Stomach (tissue), 9 donors: Measurements from ENCODE around the gene TMA7B. TPM values are rescaled to one million over a fixed set of nuclear protein-coding genes. Genes with fewer than 3 reads are reported as not detected.

Experiments used
- DNase-seq, 2 donors: peaks; one replicate each; pipeline versions ENCODE4 v3.0.0 to v3.0.0-alpha.2; 2013 to 2019
- H3K27ac ChIP-seq, 5 donors: fragments of 200-600 bp in 4 of 5; sonication (generic) in 4 of 5; one replicate each; pipeline ENCODE4 v1.5.1; 2013 to 2019; ENCODE audit warnings: mild to moderate bottlenecking in 1 of 5, moderate library complexity in 1 of 5
- H3K27me3 ChIP-seq, 3 donors: fragments of 200-600 bp; sonication (generic); one replicate each; pipeline ENCODE4 v1.5.1; 2017 to 2019; ENCODE audit warnings: mixed run types in 1 of 3
- H3K36me3 ChIP-seq, 4 donors: fragments of 200-600 bp; sonication (generic); 1 replicate in 3 of 4; 2 replicates in 1 of 4; pipeline ENCODE4 v1.5.1; 2016 to 2019
- H3K4me1 ChIP-seq, 4 donors: fragments of 200-600 bp; sonication (generic); one replicate each; pipeline ENCODE4 v1.5.1; 2016 to 2019
- H3K4me3 ChIP-seq, 4 donors: fragments of 200-600 bp; sonication (generic) in 3 of 4; one replicate each; pipeline ENCODE4 v1.5.1; 2016 to 2019; ENCODE audit warnings: mild to moderate bottlenecking in 1 of 4
- H3K9me3 ChIP-seq, 4 donors: fragments of 200-600 bp; sonication (generic); one replicate each; pipeline ENCODE4 v1.5.1; 2016 to 2019
- EP300 ChIP-seq: sonication (generic); formaldehyde crosslinking; IDR thresholded peaks from one replicate; pipeline ENCODE4 v1.6.1; 2017; ENCODE audit warnings: antibody characterized with exemption
- POLR2A ChIP-seq, 4 donors: fragments of 450-650 bp; IDR thresholded peaks; one replicate each; pipeline ENCODE4 v1.6.1; 2016; ENCODE audit warnings: antibody characterized with exemption in 4 of 4, control low read depth in 2 of 4, mild to moderate bottlenecking in 1 of 4, moderate library complexity in 1 of 4
- POLR2AphosphoS5 ChIP-seq, 3 donors: sonication (generic); formaldehyde crosslinking; IDR thresholded peaks; one replicate each; pipeline ENCODE4 v1.6.1; 2016; ENCODE audit warnings: antibody characterized with exemption in 3 of 3
- WGBS, 5 donors: extraction: QIAGEN DNeasy Blood & Tissue Kit in 3 of 5; methylation state at CpG; one replicate each; pipeline versions ENCODE4 v1.1.5 to v1.1.7; 2013 to 2018; 5-methylcytosine and 5-hydroxymethylcytosine counted together
- intact Hi-C: fragments of 100-400 bp; cut with DNase I; formaldehyde crosslinking; loops from one replicate; pipeline ENCODE4 v1.15.1; 2023; ENCODE audit warnings: low total_unique reads
- polyA plus RNA-seq, 3 donors: library from polyadenylated mRNA; stranded (reverse); fragments of 200-250 nt; gene quantifications; one replicate each; pipeline ENCODE4 v1.2.3, GENCODE V29; 2013
- total RNA-seq, 5 donors: library from RNA; depleted of rRNA; stranded (reverse); fragments of >200 nt; gene quantifications; one replicate each; pipeline versions ENCODE4 v1.1.0 to v1.2.3, GENCODE V29; 2014 to 2016
- TF ChIP-seq, protein P1 (sequence below), 7 experiments: fragments of 450-650 bp in 4 of 7; fragments of 200-600 bp in 3 of 7; sonication (generic) in 3 of 7; IDR thresholded peaks; one replicate each; pipeline ENCODE4 v1.5.1; 2016 to 2019; ENCODE audit warnings: antibody characterized with exemption in 7 of 7, control low read depth in 2 of 7, mild to moderate bottlenecking in 1 of 7
- donor health status: healthy with polysubstance abuse.
- donor health status: Bipolar disorder and iron deficiency.
- donor health status: healthy.

The TMA7B gene
- total and polyA plus RNA-seq, 8 donors, result 1.1 to 1.3 TPM; not detected in 6

DNA sequence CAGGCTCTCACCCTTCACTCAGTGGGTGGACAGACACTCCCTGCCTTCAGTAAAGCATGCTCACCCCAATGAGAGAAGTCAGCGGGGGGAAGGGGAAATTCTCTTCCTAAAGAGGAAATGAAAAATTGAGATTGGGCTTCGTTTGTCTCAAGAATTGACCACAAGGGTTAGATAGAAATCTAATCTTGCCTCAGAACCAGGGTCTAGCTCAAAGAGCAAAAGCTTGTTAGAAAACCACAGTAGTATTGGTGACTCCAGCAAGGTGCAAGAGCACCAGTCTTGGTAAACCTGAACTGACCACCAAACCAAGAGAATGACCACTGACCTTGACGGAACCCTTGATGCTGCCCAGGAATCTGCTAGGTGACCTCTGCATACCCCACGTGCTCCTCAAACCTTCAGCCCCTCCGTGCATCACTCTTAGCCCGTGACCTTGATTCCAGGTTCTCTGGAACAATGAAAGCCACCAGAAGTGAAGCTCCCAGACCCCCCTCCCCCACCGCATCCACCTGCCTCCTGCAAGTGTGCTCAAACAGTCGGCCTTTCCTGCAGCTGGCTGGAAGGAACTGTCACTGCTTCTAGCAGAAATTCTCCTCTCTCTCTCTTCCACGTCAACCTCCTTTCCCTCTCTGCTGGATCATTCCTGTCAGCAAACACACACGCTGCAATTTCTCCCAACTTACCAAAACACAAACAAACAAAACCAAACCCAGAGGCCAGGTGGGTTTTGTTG lies 3.1 kb upstream of the TMA7B start:
- no peaks in the 10 kb centered on the region for H3K9me3 ChIP-seq
- intact Hi-C loops, result no loop called here
- no peak overlapping the region for H3K4me3 ChIP-seq
- DNase-seq, result no peak
- no peak for TF ChIP-seq POLR2AphosphoS5 (IDR thresholded peaks at IDR 0.05)
- TF ChIP-seq, protein P1, sequence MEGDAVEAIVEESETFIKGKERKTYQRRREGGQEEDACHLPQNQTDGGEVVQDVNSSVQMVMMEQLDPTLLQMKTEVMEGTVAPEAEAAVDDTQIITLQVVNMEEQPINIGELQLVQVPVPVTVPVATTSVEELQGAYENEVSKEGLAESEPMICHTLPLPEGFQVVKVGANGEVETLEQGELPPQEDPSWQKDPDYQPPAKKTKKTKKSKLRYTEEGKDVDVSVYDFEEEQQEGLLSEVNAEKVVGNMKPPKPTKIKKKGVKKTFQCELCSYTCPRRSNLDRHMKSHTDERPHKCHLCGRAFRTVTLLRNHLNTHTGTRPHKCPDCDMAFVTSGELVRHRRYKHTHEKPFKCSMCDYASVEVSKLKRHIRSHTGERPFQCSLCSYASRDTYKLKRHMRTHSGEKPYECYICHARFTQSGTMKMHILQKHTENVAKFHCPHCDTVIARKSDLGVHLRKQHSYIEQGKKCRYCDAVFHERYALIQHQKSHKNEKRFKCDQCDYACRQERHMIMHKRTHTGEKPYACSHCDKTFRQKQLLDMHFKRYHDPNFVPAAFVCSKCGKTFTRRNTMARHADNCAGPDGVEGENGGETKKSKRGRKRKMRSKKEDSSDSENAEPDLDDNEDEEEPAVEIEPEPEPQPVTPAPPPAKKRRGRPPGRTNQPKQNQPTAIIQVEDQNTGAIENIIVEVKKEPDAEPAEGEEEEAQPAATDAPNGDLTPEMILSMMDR (IDR thresholded peaks at IDR 0.05), result no peak
- TF ChIP-seq EP300, result no peak
- TF ChIP-seq POLR2A (IDR thresholded peaks at IDR 0.05), result no peak
- H3K27me3 ChIP-seq, result no peaks in the 10 kb centered on the region
- no peak overlapping the region for H3K27ac ChIP-seq
- WGBS, 5 donors, result 53 to 69% (median 61%) methylated on average over 9 to 10 of the region's 10 CpGs
- H3K36me3 ChIP-seq, result no peaks in the 10 kb centered on the region
- H3K4me1 ChIP-seq, result peaks cover 0 to 28% (median 8%) of the 10 kb centered on the region in 4 donors

DNA sequence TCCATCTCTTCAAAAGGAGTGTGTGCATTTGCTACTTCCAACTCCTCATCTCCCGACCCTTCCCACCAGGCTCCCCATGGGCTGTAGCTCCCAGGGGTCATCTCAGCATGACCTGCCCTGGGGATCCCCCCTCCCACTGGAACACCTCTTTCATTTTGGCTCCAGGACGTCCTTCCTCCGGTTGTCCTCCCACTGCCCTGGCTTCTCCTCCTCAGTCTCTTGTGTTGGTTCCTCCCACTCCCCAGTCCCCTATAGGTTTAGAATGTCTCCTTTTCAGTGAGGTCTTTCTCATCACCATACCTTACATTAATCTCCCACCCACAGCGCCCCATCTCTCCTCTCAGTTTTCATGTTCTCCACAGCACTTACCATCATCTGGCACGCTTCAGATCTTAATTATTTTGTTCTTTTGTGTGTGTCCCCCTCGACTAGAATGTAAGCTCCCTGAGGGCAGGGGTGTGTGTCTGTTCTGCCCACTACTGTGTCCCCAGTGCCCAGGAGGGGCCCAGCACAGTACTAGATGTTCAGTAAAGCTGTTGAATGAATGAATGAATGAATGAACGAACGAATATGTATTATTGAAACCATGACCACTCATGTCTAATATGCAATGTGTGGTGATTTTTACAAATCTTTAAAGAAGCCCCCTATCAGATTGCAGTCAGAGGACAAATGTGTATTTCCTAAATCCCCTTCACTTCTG lies 2.0 kb upstream of the TMA7B start:
- DNase-seq, result no peak
- WGBS, 5 donors, result 82 to 88% (median 86%) methylated on average over 8 of the region's 8 CpGs
- intact Hi-C loops, result no loop called here
- H3K4me1 ChIP-seq, result peaks cover 0 to 34% (median 7%) of the 10 kb centered on the region in 4 donors
- H3K9me3 ChIP-seq, result no peaks in the 10 kb centered on the region
- no peak overlapping the region for H3K27ac ChIP-seq
- H3K4me3 ChIP-seq, result no peak overlapping the region
- no peaks in the 10 kb centered on the region for H3K36me3 ChIP-seq
- TF ChIP-seq, protein P1 (IDR thresholded peaks at IDR 0.05), result no peak
- TF ChIP-seq POLR2AphosphoS5 (IDR thresholded peaks at IDR 0.05) (no peak), EP300 (no peak), POLR2A (IDR thresholded peaks at IDR 0.05) (no peak)
- H3K27me3 ChIP-seq, result no peaks in the 10 kb centered on the region

DNA sequence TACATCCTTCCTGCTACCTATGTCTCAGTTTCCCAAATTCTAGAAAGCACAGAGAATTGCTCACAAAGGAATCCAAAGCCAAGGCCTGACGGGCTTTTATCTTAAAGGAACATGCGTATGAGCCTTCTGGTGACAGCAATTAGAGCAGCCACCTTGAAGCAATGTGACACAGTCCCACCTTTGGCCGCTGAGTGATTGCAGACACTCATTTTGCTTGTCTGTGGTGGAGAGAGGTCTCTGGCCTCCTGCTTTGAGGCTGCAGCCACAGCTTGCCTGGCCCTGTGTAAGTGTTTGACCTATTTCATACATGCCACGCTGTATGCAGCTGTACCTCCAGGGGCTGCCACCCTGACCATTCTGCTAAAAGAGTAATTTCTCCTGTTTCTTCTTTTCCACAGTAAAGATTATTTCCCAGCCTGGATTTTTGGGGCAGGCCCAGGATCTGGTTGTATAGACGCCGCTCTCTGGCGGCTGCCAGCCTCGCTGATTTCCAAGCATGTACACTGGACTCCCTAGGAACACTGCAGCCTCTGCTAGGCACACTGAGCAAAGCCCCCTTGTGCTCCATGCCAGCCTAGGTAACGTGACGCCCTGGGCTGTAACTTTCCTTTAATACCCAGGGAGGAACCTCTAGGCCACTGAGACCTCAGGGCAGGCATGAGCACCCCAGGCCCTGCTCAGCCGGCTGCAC lies 1.1 kb upstream of the TMA7B start:
- Histone ChIP-seq H3K4me1 (peaks cover 0 to 33% (median 4%) of the 10 kb centered on the region in 4 donors), H3K4me3 (no peak overlapping the region), H3K9me3 (no peaks in the 10 kb centered on the region), H3K27ac (peak overlapping the region in 2 of 5 donors; percentile 3 to 4), H3K36me3 (no peaks in the 10 kb centered on the region), H3K27me3 (no peaks in the 10 kb centered on the region)
- intact Hi-C loops, result no loop called here
- no peak for DNase-seq
- WGBS, 5 donors, result 74 to 84% (median 82%) methylated on average over 11 of the region's 11 CpGs
- TF ChIP-seq POLR2A (IDR thresholded peaks at IDR 0.05) (no peak), EP300 (no peak), POLR2AphosphoS5 (IDR thresholded peaks at IDR 0.05) (no peak)
- TF ChIP-seq, protein P1 (IDR thresholded peaks at IDR 0.05), result no peak
